A673 (cell line): Measurements from ENCODE around the gene DAW1. TPM values are rescaled to one million over a fixed set of nuclear protein-coding genes. Genes with fewer than 3 reads are reported as not detected.

Source experiments
- Bru-seq: library from RNA; stranded (reverse); fragments of 400-500 nt; gene quantifications from one replicate; lab custom pipeline; 2021; lab: Mats Ljungman, UMichigan
- BruChase-seq, 2 experiments: library from RNA; stranded (reverse); fragments of 400-500 nt; gene quantifications; one replicate each; lab custom pipeline; 2021; lab: Mats Ljungman, UMichigan
- BruUV-seq: library from RNA; stranded (reverse); fragments of 400-500 nt; replicated peaks from 2 replicates; lab custom pipeline; 2021; lab: Mats Ljungman, UMichigan
- CTCF ChIA-PET: fragments of 300-600 bp; sonication (Branson Sonifier 250); formaldehyde crosslinking; loops from one replicate; lab custom pipeline; 2022; ENCODE audit warnings: antibody characterized with exemption; lab: Charles Lee
- POLR2A ChIA-PET: fragments of 300-600 bp; sonication (Branson Sonifier 250); formaldehyde crosslinking; loops from one replicate; lab custom pipeline; 2022; ENCODE audit warnings: antibody characterized with exemption; ENCODE audit not compliant: low non-redundant PET; lab: Charles Lee
- DNase-seq: peaks from one replicate; pipeline ENCODE4 v3.0.0-alpha.2; 2015; ENCODE audit warnings: low spot score
- H3K27ac ChIP-seq: fragments of 200-600 bp; sonication (generic); 2 replicates; pipeline ENCODE4 v1.5.1; 2016; ENCODE audit warnings: mixed run types, low read depth, mild to moderate bottlenecking, mixed read lengths, antibody characterized with exemption, low read length; ENCODE audit not compliant: poor library complexity, severe bottlenecking
- H3K27me3 ChIP-seq: fragments of 200-600 bp; sonication (generic); replicated peaks from 2 replicates; pipeline ENCODE4 v1.6.1; 2017; ENCODE audit warnings: mixed run types, low read depth, mild to moderate bottlenecking, mixed read lengths, antibody characterized with exemption, low read length; ENCODE audit not compliant: insufficient read depth, poor library complexity
- H3K36me3 ChIP-seq: fragments of 200-600 bp; sonication (generic); 2 replicates; pipeline ENCODE4 v1.6.1; 2016; ENCODE audit warnings: mixed run types, mild to moderate bottlenecking, mixed read lengths, antibody characterized with exemption, low read length; ENCODE audit not compliant: insufficient read depth, poor library complexity, severe bottlenecking
- H3K4me1 ChIP-seq: fragments of 200-600 bp; sonication (generic); 2 replicates; pipeline ENCODE4 v1.6.1; 2017; ENCODE audit warnings: mixed run types, mild to moderate bottlenecking, mixed read lengths, antibody characterized with exemption, low read length; ENCODE audit not compliant: insufficient read depth, poor library complexity, severe bottlenecking
- H3K4me3 ChIP-seq: fragments of 200-600 bp; sonication (generic); 2 replicates; pipeline ENCODE4 v1.5.1; 2016; ENCODE audit warnings: low read depth, mixed run types, mild to moderate bottlenecking, mixed read lengths, low read length; ENCODE audit not compliant: poor library complexity, severe bottlenecking
- H3K9me3 ChIP-seq: fragments of 200-600 bp; sonication (generic); 2 replicates; pipeline ENCODE4 v1.6.1; 2016; ENCODE audit warnings: mixed run types, low read depth, mild to moderate bottlenecking, mixed read lengths, antibody characterized with exemption, low read length; ENCODE audit not compliant: poor library complexity, severe bottlenecking
- EZH2 ChIP-seq: fragments of 200-600 bp; sonication (generic); IDR thresholded peaks from 2 replicates; pipeline ENCODE4 v1.6.1; 2017; ENCODE audit warnings: borderline replicate concordance, low read depth, mild to moderate bottlenecking, mixed read lengths, antibody characterized with exemption, low read length; ENCODE audit not compliant: poor library complexity, severe bottlenecking
- intact Hi-C: fragments of 100-400 bp; cut with micrococcal nuclease; formaldehyde crosslinking; loops from one replicate; pipeline ENCODE4 v1.10.0; 2022; ENCODE audit not compliant: unreplicated experiment
- long read RNA-seq: library from polyadenylated mRNA; stranded (forward); transcript quantifications from one replicate; pipeline ENCODE4 v2.0.0, GENCODE V29; 2022
- total RNA-seq: library from RNA; stranded (reverse); gene quantifications from 2 replicates; pipeline ENCODE4 v1.2.3, GENCODE V29; 2021
- TF ChIP-seq, protein P1 (sequence below): fragments of 300-800, 200-600 bp; sonication (generic); conservative IDR thresholded peaks from 2 replicates; pipeline ENCODE4 v1.5.1; 2017; ENCODE audit warnings: low read depth, mild to moderate bottlenecking, antibody characterized with exemption, low read length, moderate library complexity, mixed read lengths

DAW1 gene, protein sequence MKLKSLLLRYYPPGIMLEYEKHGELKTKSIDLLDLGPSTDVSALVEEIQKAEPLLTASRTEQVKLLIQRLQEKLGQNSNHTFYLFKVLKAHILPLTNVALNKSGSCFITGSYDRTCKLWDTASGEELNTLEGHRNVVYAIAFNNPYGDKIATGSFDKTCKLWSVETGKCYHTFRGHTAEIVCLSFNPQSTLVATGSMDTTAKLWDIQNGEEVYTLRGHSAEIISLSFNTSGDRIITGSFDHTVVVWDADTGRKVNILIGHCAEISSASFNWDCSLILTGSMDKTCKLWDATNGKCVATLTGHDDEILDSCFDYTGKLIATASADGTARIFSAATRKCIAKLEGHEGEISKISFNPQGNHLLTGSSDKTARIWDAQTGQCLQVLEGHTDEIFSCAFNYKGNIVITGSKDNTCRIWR
- total RNA-seq (1.2 and 2.4 TPM in 2 replicates), Bru-seq, nascent RNA (percentile 39 among the genes with signal in this experiment), BruChase-seq, experiment 1, labeled RNA remaining after a 2-hour chase (percentile 30 among the genes with signal in this experiment), BruChase-seq, experiment 2, labeled RNA remaining after a 6-hour chase (percentile 33 among the genes with signal in this experiment)
- long read RNA-seq, partial matches to known transcripts: 0 of 9 reads
- long read RNA-seq, other reads (novel, unspliced or antisense): 9 of 9 reads

DNA sequence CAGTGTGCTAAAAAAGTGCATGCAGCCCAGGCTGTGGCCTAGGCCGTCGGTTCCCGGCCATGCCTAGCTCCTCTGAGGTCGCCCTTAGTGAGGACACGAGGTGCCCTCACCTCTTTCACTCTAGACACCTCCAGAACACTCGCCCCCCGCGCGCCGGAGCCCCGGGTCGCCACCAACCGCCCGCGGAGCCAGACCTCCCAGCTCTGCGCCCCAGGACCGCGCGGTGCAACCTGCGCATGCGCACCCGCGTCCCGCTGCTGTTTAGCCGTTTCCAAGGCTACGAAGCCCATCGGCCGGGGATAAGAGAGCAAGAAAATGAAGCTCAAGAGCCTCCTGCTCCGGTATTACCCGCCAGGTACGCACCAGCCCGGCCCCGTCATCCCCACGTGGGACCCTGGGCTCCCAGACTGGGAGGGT lies at the start of gene DAW1:
DAW1 (plus strand) TSS at position 257 of the 417 bp plus-strand sequence; CDS start at position 316, 59 bp downstream.
- POLR2A ChIA-PET: no interaction called here
- no TSS peak for BruUV-seq
- intact Hi-C loops: no loop called here
- CTCF ChIA-PET: interaction anchor here (1.0 to 3.2 kb wide), 2 partner anchors 9 to 19 kb away, joined by 4 to 13 read pairs; no protein-coding TSS in a partner anchor
- Histone ChIP-seq H3K36me3 (no peaks in the 10 kb centered on the region), H3K4me3 (peak within 1 kb of the TSS; percentile 28), H3K27me3 (no peaks in the 10 kb centered on the region), H3K4me1 (no peaks in the 10 kb centered on the region), H3K27ac (no peak within 1 kb of the TSS), H3K9me3 (no peaks in the 10 kb centered on the region)
- DNase-seq: peak; percentile 65
- TF ChIP-seq, protein P1, sequence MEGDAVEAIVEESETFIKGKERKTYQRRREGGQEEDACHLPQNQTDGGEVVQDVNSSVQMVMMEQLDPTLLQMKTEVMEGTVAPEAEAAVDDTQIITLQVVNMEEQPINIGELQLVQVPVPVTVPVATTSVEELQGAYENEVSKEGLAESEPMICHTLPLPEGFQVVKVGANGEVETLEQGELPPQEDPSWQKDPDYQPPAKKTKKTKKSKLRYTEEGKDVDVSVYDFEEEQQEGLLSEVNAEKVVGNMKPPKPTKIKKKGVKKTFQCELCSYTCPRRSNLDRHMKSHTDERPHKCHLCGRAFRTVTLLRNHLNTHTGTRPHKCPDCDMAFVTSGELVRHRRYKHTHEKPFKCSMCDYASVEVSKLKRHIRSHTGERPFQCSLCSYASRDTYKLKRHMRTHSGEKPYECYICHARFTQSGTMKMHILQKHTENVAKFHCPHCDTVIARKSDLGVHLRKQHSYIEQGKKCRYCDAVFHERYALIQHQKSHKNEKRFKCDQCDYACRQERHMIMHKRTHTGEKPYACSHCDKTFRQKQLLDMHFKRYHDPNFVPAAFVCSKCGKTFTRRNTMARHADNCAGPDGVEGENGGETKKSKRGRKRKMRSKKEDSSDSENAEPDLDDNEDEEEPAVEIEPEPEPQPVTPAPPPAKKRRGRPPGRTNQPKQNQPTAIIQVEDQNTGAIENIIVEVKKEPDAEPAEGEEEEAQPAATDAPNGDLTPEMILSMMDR: no peak
- TF ChIP-seq EZH2: no peak

- TF ChIP-seq, protein P1: no peak
- no peak for TF ChIP-seq EZH2
- no peak for DNase-seq
- CTCF ChIA-PET: no interaction called here
- Histone ChIP-seq H3K27ac (no peak overlapping the region), H3K4me1 (peaks cover 16% of the 10 kb centered on the region), H3K4me3 (no peak overlapping the region), H3K36me3 (no peaks in the 10 kb centered on the region), H3K9me3 (no peaks in the 10 kb centered on the region), H3K27me3 (no peaks in the 10 kb centered on the region)
- POLR2A ChIA-PET: no interaction called here
- no TSS peak for BruUV-seq
- intact Hi-C loops: no loop called here
Observed at GRCh38 chr2:227822416-227823003, 48.9 kb upstream of the DAW1 start.

- intact Hi-C loops: no loop called here
- CTCF ChIA-PET: no interaction called here
- no peaks in the 10 kb centered on the region for H3K9me3 ChIP-seq
- POLR2A ChIA-PET: no interaction called here
- no peak overlapping the region for H3K4me3 ChIP-seq
- no peak for DNase-seq
- no peak overlapping the region for H3K27ac ChIP-seq
- peaks cover 4% of the 10 kb centered on the region for H3K4me1 ChIP-seq
- no peaks in the 10 kb centered on the region for H3K27me3 ChIP-seq
- TF ChIP-seq EZH2: no peak
- TF ChIP-seq, protein P1: no peak
- BruUV-seq: no TSS peak
- no peaks in the 10 kb centered on the region for H3K36me3 ChIP-seq
Observed at GRCh38 chr2:227823922-227824321, 47.5 kb upstream of the DAW1 start.
